ENCODE data around the gene DEAF1. TPM values are rescaled to one million over a fixed set of nuclear protein-coding genes. Genes with fewer than 3 reads are reported as not detected.
"Not testable (repeated sequence)": the region's sequence is repeated elsewhere in the genome, so short reads cannot be mapped to it uniquely, and the experiment has no call there.

Gene DEAF1
- total RNA-seq, 1 donor from 2014 or later: 48.1 TPM

DNA sequence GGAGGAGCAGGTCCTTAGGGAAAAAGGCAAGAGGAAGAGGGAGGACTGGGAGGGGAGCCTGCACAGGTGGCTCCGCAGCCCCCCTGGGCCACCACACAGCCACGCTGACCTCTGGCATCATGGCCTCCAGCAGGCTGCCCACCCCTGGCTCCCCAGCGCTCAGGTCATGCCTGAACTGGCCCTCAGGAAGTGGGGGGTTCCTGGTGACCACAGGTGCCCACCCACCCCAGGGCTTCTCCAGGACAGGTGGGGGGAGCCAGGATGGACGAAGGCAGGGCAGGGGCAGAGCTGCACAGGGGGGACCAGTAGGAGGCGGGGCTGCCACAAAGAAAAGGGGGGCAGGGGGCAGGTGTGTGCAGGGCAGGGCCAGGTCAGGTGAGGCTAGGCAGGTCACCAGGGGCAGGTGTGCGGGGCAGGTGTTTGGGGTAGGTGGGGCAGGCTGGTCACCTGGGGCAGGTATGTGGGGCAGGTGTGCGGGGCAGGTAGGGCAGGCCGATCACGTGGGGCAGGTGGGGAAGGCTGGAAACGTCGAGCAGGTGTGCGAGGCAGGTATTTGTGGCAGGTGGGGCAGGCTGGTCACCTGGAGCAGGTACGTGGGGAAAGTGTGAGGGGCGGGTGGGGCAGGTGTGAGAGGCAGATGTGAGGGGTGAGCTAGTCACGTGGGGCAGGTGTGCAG lies 997 bp downstream of the DEAF1 start:
- Mint-ChIP-seq H3K36me3 (no peaks in the 10 kb centered on the region), H3K27ac (peak overlapping the region; percentile 95), H3K4me3 (peak overlapping the region; percentile 87), H3K9me3 (no peaks in the 10 kb centered on the region), H3K4me1 (ENCODE audit: unreplicated experiment) (peaks cover 38% of the 10 kb centered on the region), H3K27me3 (no peaks in the 10 kb centered on the region)
- TF ChIP-seq, protein P1, sequence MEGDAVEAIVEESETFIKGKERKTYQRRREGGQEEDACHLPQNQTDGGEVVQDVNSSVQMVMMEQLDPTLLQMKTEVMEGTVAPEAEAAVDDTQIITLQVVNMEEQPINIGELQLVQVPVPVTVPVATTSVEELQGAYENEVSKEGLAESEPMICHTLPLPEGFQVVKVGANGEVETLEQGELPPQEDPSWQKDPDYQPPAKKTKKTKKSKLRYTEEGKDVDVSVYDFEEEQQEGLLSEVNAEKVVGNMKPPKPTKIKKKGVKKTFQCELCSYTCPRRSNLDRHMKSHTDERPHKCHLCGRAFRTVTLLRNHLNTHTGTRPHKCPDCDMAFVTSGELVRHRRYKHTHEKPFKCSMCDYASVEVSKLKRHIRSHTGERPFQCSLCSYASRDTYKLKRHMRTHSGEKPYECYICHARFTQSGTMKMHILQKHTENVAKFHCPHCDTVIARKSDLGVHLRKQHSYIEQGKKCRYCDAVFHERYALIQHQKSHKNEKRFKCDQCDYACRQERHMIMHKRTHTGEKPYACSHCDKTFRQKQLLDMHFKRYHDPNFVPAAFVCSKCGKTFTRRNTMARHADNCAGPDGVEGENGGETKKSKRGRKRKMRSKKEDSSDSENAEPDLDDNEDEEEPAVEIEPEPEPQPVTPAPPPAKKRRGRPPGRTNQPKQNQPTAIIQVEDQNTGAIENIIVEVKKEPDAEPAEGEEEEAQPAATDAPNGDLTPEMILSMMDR (conservative IDR thresholded peaks at IDR 0.05): no peak
- DNase-seq (ENCODE audit: extremely low spot score, unreplicated experiment): no peak

- TF ChIP-seq, protein P1 (conservative IDR thresholded peaks at IDR 0.05): no peak
- H3K4me1 Mint-ChIP-seq (ENCODE audit: unreplicated experiment): peaks cover 38% of the 10 kb centered on the region
- H3K27me3 Mint-ChIP-seq: no peaks in the 10 kb centered on the region
- H3K4me3 Mint-ChIP-seq: peak overlapping the region; percentile 87
- H3K9me3 Mint-ChIP-seq: no peaks in the 10 kb centered on the region
- DNase-seq (ENCODE audit: extremely low spot score, unreplicated experiment): no peak
- H3K36me3 Mint-ChIP-seq: no peaks in the 10 kb centered on the region
- peak overlapping the region; percentile 95 for H3K27ac Mint-ChIP-seq
Measured at GRCh38 chr11:693415-693831, 1.6 kb downstream of the DEAF1 start.

- peak overlapping the region; percentile 87 for H3K4me3 Mint-ChIP-seq
- TF ChIP-seq, protein P1 (conservative IDR thresholded peaks at IDR 0.05): no peak
- H3K9me3 Mint-ChIP-seq: no peaks in the 10 kb centered on the region
- H3K4me1 Mint-ChIP-seq (ENCODE audit: unreplicated experiment): peaks cover 37% of the 10 kb centered on the region
- no peak for DNase-seq (ENCODE audit: extremely low spot score, unreplicated experiment)
- no peaks in the 10 kb centered on the region for H3K36me3 Mint-ChIP-seq
- H3K27me3 Mint-ChIP-seq: no peaks in the 10 kb centered on the region
- peak overlapping the region; percentile 95 for H3K27ac Mint-ChIP-seq
Measured at GRCh38 chr11:692824-693414, 2.1 kb downstream of the DEAF1 start.

GRCh38 chr11:691710-692590 lies 3.1 kb downstream of the DEAF1 start:
- peaks cover 28% of the 10 kb centered on the region for H3K4me1 Mint-ChIP-seq (ENCODE audit: unreplicated experiment)
- H3K4me3 Mint-ChIP-seq: peak overlapping the region; percentile 30
- H3K9me3 Mint-ChIP-seq: no peaks in the 10 kb centered on the region
- no peaks in the 10 kb centered on the region for H3K27me3 Mint-ChIP-seq
- TF ChIP-seq, protein P1 (conservative IDR thresholded peaks at IDR 0.05): no peak
- no peak for DNase-seq (ENCODE audit: extremely low spot score, unreplicated experiment)
- peaks cover 3% of the 10 kb centered on the region for H3K36me3 Mint-ChIP-seq
- H3K27ac Mint-ChIP-seq: peak overlapping the region; percentile 78

- H3K27me3 Mint-ChIP-seq: no peaks in the 10 kb centered on the region
- H3K9me3 Mint-ChIP-seq: no peaks in the 10 kb centered on the region
- H3K36me3 Mint-ChIP-seq: peaks cover 6% of the 10 kb centered on the region
- TF ChIP-seq, protein P1 (conservative IDR thresholded peaks at IDR 0.05): no peak
- no peak for DNase-seq (ENCODE audit: extremely low spot score, unreplicated experiment)
- peaks cover 24% of the 10 kb centered on the region for H3K4me1 Mint-ChIP-seq (ENCODE audit: unreplicated experiment)
- H3K4me3 Mint-ChIP-seq: peak overlapping the region; percentile 30
- H3K27ac Mint-ChIP-seq: peak overlapping the region; percentile 78
Measured at GRCh38 chr11:690738-691633, 4.0 kb downstream of the DEAF1 start.

DNA sequence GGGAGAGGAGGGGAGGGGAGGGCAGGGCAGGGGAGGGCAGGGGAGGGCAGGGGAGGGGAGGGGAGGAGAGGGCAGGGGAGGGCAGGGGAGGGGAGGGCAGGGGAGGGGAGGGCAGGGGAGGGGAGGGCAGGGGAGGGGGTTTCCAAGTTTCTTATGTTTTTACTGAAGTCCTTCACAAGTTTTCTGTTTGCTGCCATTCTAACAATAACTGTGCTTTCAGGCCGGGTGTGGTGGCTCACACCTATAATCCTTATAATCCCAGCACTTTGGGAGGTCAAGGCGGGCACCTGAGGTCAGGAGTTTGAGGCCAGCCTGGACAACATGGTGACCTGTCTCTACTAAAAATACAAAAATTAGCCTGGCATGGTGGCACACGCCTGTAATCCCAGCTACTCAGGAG lies 4.8 kb downstream of the DEAF1 start:
- not testable (repeated sequence) for DNase-seq (ENCODE audit: extremely low spot score, unreplicated experiment); H3K27me3 Mint-ChIP-seq; H3K4me3 Mint-ChIP-seq; H3K9me3 Mint-ChIP-seq; H3K36me3 Mint-ChIP-seq; H3K27ac Mint-ChIP-seq
- H3K4me1 Mint-ChIP-seq (ENCODE audit: unreplicated experiment): peaks cover 24% of the 10 kb centered on the region
